Heart left ventricle (tissue), 16 donors: ENCODE measurements around the gene CMTM5. TPM values are rescaled to one million over a fixed set of nuclear protein-coding genes. Genes with fewer than 3 reads are reported as not detected.

ENCODE experiments used
- ATAC-seq, 4 donors: fragments of 200-7000 bp; cut with Tn5 transposase; one replicate each; pipeline ENCODE4 v1.9.1; 2020 to 2022; ENCODE audit warnings: moderate library complexity in 4 of 4, mild to moderate bottlenecking in 3 of 4, moderate number of reproducible peaks in 1 of 4
- DNase-seq, 5 donors: peaks; one replicate each; pipeline ENCODE4 v3.0.0-alpha.2; 2020
- H3K27ac ChIP-seq, 12 donors: fragments of 200-600 bp; sonication (generic) in 4 of 12; one replicate each; pipeline versions ENCODE4 v1.5.0 to v1.8.0; 2016 to 2022; ENCODE audit warnings: mild to moderate bottlenecking in 2 of 12
- H3K27me3 ChIP-seq, 9 donors: fragments of 200-600 bp; sonication (generic) in 2 of 9; one replicate each; pipeline versions ENCODE4 v1.5.1 to v1.8.0; 2016 to 2022; ENCODE audit warnings: mild to moderate bottlenecking in 3 of 9
- H3K36me3 ChIP-seq, 9 donors: fragments of 200-600 bp; sonication (generic) in 2 of 9; one replicate each; pipeline versions ENCODE4 v1.5.0 to v1.8.0; 2018 to 2022; ENCODE audit warnings: mild to moderate bottlenecking in 2 of 9
- H3K4me1 ChIP-seq, 12 donors: fragments of 200-600 bp; sonication (generic) in 4 of 12; one replicate each; pipeline versions ENCODE4 v1.5.0 to v1.8.0; 2016 to 2022; ENCODE audit warnings: mild to moderate bottlenecking in 3 of 12
- H3K4me3 ChIP-seq, 12 donors: fragments of 200-600 bp; sonication (generic) in 4 of 12; one replicate each; pipeline versions ENCODE4 v1.5.0 to v1.8.0; 2017 to 2022; ENCODE audit warnings: mild to moderate bottlenecking in 9 of 12, moderate library complexity in 4 of 12
- H3K9me3 ChIP-seq, 12 donors: fragments of 200-600 bp; sonication (generic) in 4 of 12; one replicate each; pipeline versions ENCODE4 v1.5.0 to v1.8.0; 2016 to 2022; ENCODE audit warnings: mild to moderate bottlenecking in 1 of 12
- CTCF ChIP-seq, 12 donors: fragments of 200-600 bp; sonication (generic) in 4 of 12; IDR thresholded peaks; one replicate each; pipeline versions ENCODE4 v1.5.0 to v1.8.0; 2018 to 2022; ENCODE audit warnings: antibody characterized with exemption in 12 of 12, mild to moderate bottlenecking in 5 of 12
- POLR2A ChIP-seq, 2 donors: fragments of 450-650 bp; IDR thresholded peaks; one replicate each; pipeline ENCODE4 v1.6.1; 2017; ENCODE audit warnings: antibody characterized with exemption in 2 of 2, mild to moderate bottlenecking in 2 of 2, moderate library complexity in 2 of 2
- WGBS, 4 donors: extraction: QIAGEN DNeasy Blood & Tissue Kit in 2 of 4; methylation state at CpG; one replicate each; pipeline versions ENCODE4 v1.1.5 to v1.1.7; 2013 to 2018; 5-methylcytosine and 5-hydroxymethylcytosine counted together
- intact Hi-C, 10 donors: fragments of 100-400 bp; cut with DNase I; formaldehyde crosslinking; loops; one replicate each; pipeline versions ENCODE4 v1.11.1 to v1.14.2; 2022
- polyA plus RNA-seq, 2 donors: library from polyadenylated mRNA; stranded (reverse); fragments of 200-250 nt; gene quantifications; one replicate each; pipeline ENCODE4 v1.2.3, GENCODE V29; 2013
- total RNA-seq, 9 donors: library from RNA; depleted of rRNA in 2 of 9; stranded (reverse); fragments of >200 nt in 2 of 9; fragmentation: NEBNext Ultra II Directional in 3 of 9; extraction: Animal tissue kit (Norgen Biotek cat#: 25700) in 3 of 9; gene quantifications; one replicate each; pipeline versions ENCODE4 v1.1.0 to v1.2.4, GENCODE V29; 2016 to 2023
- donor health status: ischemic (EF 13 %, LVEDD 7.1; RV severe dilation, severe dysfunction).
- donor health status: healthy with polysubstance abuse.
- donor health status: DM: no; HTN: yes; CAD: no.
- donor health status: DM: no; HTN: no; CAD: no.
- donor health status: ischemic (EF 25% LVEDD 6.9; RV normal size, moderate dysfunction).
- donor health status: ischemic (EF 25% LVEDD 5.7; RV mildly dilated, moderate dysfunction).
- donor health status: healthy.
- donor health status: DM: yes; HTN: yes; CAD: no.
- donor health status: ischemic (EF 35%, LVEDD 5.7; RV mildly dilated, moderate dysfunction).
- donor health status: nonischemic (EF 11% LVEDD 7.7; RV severe dilation, severe dysfunction).
- donor health status: DM: yes; HTN: yes; CAD: no.
- donor health status: PGD.
- donor health status: ischemic (EF 29% LVEDD 5.4; RV normal size, mild dysfunction).
- donor health status: nonischemic (EF 23%, LVEDD 6.1; RV moderate dilation, normal function).

Gene CMTM5
- total and polyA plus RNA-seq, 11 donors = 0.32 to 1.8 (median 0.75) TPM; not detected in 4

- ATAC-seq (no peak), DNase-seq (no peak)
- TF ChIP-seq CTCF (IDR thresholded peaks at IDR 0.05) (no peak), POLR2A (IDR thresholded peaks at IDR 0.05) (no peak)
- H3K27ac ChIP-seq = no peak overlapping the region
- 77 to 85% (median 82%) methylated on average over 6 of the region's 6 CpGs for WGBS, 4 donors
- peaks cover 0 to 6% (median 0%) of the 10 kb centered on the region in 9 donors for H3K36me3 ChIP-seq
- H3K9me3 ChIP-seq = no peaks in the 10 kb centered on the region
- peaks cover 0 to 27% (median 0%) of the 10 kb centered on the region in 9 donors for H3K27me3 ChIP-seq
- intact Hi-C loops = no loop called here
- no peak overlapping the region for H3K4me3 ChIP-seq
- H3K4me1 ChIP-seq = peaks cover 4 to 21% (median 14%) of the 10 kb centered on the region in 12 donors
Measured at GRCh38 chr14:23354990-23355389, 21.9 kb upstream of the CMTM5 start.

GRCh38 chr14:23355871-23356435 is 20.9 kb upstream of the CMTM5 start:
- Histone ChIP-seq H3K27me3 (peaks cover 0 to 21% (median 0%) of the 10 kb centered on the region in 9 donors), H3K4me1 (peaks cover 4 to 22% (median 14%) of the 10 kb centered on the region in 12 donors), H3K27ac (no peak overlapping the region), H3K9me3 (no peaks in the 10 kb centered on the region), H3K36me3 (peaks cover 0 to 8% (median 0%) of the 10 kb centered on the region in 9 donors), H3K4me3 (no peak overlapping the region)
- intact Hi-C loops = no loop called here
- no peak for ATAC-seq
- TF ChIP-seq CTCF (IDR thresholded peaks at IDR 0.05) = no peak
- no peak for TF ChIP-seq POLR2A (IDR thresholded peaks at IDR 0.05)
- 74 to 91% (median 88%) methylated on average over 6 of the region's 6 CpGs for WGBS, 4 donors
- DNase-seq = no peak

- ATAC-seq (no peak), DNase-seq (no peak)
- no peak overlapping the region for H3K4me3 ChIP-seq
- TF ChIP-seq POLR2A (IDR thresholded peaks at IDR 0.05) (no peak), CTCF (IDR thresholded peaks at IDR 0.05) (no peak)
- peaks cover 0 to 16% (median 0%) of the 10 kb centered on the region in 9 donors for H3K27me3 ChIP-seq
- H3K36me3 ChIP-seq = peaks cover 0 to 8% (median 0%) of the 10 kb centered on the region in 9 donors
- H3K4me1 ChIP-seq = peaks cover 4 to 21% (median 13%) of the 10 kb centered on the region in 12 donors
- 90 to 98% (median 96%) methylated on average over 4 of the region's 4 CpGs for WGBS, 4 donors
- intact Hi-C loops = no loop called here
- H3K9me3 ChIP-seq = no peaks in the 10 kb centered on the region
- no peak overlapping the region for H3K27ac ChIP-seq
Measured at GRCh38 chr14:23356662-23357061, 20.2 kb upstream of the CMTM5 start.

GRCh38 chr14:23357261-23357660 is 19.6 kb upstream of the CMTM5 start:
- Histone ChIP-seq H3K4me3 (no peak overlapping the region), H3K27ac (no peak overlapping the region), H3K4me1 (peaks cover 0 to 18% (median 8%) of the 10 kb centered on the region in 12 donors), H3K36me3 (peaks cover 0 to 8% (median 0%) of the 10 kb centered on the region in 9 donors), H3K9me3 (no peaks in the 10 kb centered on the region), H3K27me3 (peaks cover 0 to 10% (median 0%) of the 10 kb centered on the region in 9 donors)
- ATAC-seq = no peak
- intact Hi-C loops = no loop called here
- WGBS, 4 donors = 61 to 87% (median 82%) methylated on average over 2 to 8 of the region's 8 CpGs
- DNase-seq = no peak
- no peak for TF ChIP-seq POLR2A (IDR thresholded peaks at IDR 0.05)
- no peak for TF ChIP-seq CTCF (IDR thresholded peaks at IDR 0.05)
